ENCODE measurements around the gene PEX5L.

DNA sequence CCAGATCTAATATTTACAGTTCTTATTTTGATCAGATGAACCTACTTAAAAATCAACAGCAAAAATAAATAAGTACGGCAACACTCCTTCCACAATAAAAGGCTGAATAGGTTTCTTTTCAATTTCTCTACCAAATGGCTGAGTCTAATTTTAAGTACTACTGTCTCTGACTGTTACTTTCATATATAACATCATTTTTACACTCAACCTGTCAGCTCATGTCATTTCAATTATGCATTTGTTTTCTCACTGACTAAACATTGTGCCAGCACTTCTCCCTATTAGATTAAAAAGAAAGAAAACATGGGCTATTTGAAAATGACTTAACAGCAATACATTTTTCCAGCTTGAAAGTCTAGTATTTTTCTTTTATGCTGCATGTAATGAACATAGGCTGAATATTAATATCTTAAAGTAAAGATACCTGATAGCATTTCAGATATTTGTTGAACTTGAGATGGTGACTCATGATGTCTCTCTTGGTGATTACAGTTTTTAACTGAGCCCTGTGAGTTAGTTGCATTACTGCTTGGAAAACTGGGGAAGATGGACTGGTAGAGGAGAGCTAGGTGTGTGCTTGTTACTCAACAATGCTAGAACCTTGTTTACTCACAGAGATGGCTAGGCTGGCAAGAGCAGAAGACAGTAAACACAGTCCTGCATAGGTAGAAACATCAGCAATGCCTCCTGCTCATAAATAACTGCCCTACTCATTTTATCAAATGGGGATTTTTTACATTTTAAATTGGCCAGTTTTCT is 73.9 kb downstream of the PEX5L start:
- TF ChIP-seq CTCF (IDR thresholded peaks at IDR 0.05) (no peak), POLR2A (IDR thresholded peaks at IDR 0.05) (no peak), EP300 (IDR thresholded peaks at IDR 0.05) (no peak)
